ENCODE data around the gene ZNF362.

Gene ZNF362

GRCh38 chr1:33246171-33246570, 10.1 kb upstream of the ZNF362 start:
- no peak for DNase-seq

GRCh38 chr1:33247545-33247944, 8.7 kb upstream of the ZNF362 start:
- no peak for DNase-seq

GRCh38 chr1:33248244-33248643, 8.0 kb upstream of the ZNF362 start:
- DNase-seq: no peak

- DNase-seq: no peak
These were observed 6.9 kb upstream of the ZNF362 start for GRCh38 chr1:33249422-33249821.

GRCh38 chr1:33250217-33250616, 6.1 kb upstream of the ZNF362 start:
- DNase-seq: no peak

GRCh38 chr1:33250724-33251123, 5.6 kb upstream of the ZNF362 start:
- no peak for DNase-seq

- no peak for DNase-seq
These were observed 1.8 kb upstream of the ZNF362 start for GRCh38 chr1:33254491-33254890.

- DNase-seq: peak; percentile 81
These were observed 708 bp upstream of the ZNF362 start for GRCh38 chr1:33255347-33256220.

GRCh38 chr1:33256221-33256470, 146 bp upstream of the ZNF362 start:
- DNase-seq: no peak

- no peak for DNase-seq
These were observed 997 bp downstream of the ZNF362 start for GRCh38 chr1:33257207-33257771.

GRCh38 chr1:33257772-33258712, 1.8 kb downstream of the ZNF362 start:
- DNase-seq: no peak

GRCh38 chr1:33258788-33259274, 2.5 kb downstream of the ZNF362 start:
- no peak for DNase-seq

GRCh38 chr1:33259879-33260278, 3.6 kb downstream of the ZNF362 start:
- DNase-seq: no peak

- no peak for DNase-seq
These were observed 4.1 kb downstream of the ZNF362 start for GRCh38 chr1:33260439-33260838.

GRCh38 chr1:33261344-33261743, 5.1 kb downstream of the ZNF362 start:
- no peak for DNase-seq

- DNase-seq: no peak
These were observed 7.7 kb downstream of the ZNF362 start for GRCh38 chr1:33263890-33264504.

- no peak for DNase-seq
These were observed 9.7 kb downstream of the ZNF362 start for GRCh38 chr1:33265780-33266605.

GRCh38 chr1:33266766-33267165, 10.5 kb downstream of the ZNF362 start:
- DNase-seq: no peak

- DNase-seq: no peak
These were observed 11.3 kb downstream of the ZNF362 start for GRCh38 chr1:33267468-33268205.

GRCh38 chr1:33268457-33268856, 12.2 kb downstream of the ZNF362 start:
- no peak for DNase-seq

GRCh38 chr1:33268927-33269610, 12.8 kb downstream of the ZNF362 start:
- no peak for DNase-seq

Measured in GDM1 (cell line).